AG09319 (cell line): ENCODE measurements around the gene LAMB4.
A peak's percentile ranks its signal among the peaks of the same experiment; 100 is the strongest.

Experiments
- DNase-seq: peaks from one replicate; pipeline ENCODE4 v3.0.0-alpha.2; 2010; ENCODE audit warnings: low read depth; ENCODE audit errors: extremely low read depth
- TF ChIP-seq, protein P1 (sequence below): IDR thresholded peaks from 2 replicates; pipeline ENCODE4 v1.5.1; 2011; ENCODE audit warnings: low read depth, mild to moderate bottlenecking, inconsistent platforms, low read length, moderate library complexity

The LAMB4 gene

GRCh38 chr7:108026647-108027046 lies 103.5 kb downstream of the LAMB4 start:
- TF ChIP-seq, protein P1, sequence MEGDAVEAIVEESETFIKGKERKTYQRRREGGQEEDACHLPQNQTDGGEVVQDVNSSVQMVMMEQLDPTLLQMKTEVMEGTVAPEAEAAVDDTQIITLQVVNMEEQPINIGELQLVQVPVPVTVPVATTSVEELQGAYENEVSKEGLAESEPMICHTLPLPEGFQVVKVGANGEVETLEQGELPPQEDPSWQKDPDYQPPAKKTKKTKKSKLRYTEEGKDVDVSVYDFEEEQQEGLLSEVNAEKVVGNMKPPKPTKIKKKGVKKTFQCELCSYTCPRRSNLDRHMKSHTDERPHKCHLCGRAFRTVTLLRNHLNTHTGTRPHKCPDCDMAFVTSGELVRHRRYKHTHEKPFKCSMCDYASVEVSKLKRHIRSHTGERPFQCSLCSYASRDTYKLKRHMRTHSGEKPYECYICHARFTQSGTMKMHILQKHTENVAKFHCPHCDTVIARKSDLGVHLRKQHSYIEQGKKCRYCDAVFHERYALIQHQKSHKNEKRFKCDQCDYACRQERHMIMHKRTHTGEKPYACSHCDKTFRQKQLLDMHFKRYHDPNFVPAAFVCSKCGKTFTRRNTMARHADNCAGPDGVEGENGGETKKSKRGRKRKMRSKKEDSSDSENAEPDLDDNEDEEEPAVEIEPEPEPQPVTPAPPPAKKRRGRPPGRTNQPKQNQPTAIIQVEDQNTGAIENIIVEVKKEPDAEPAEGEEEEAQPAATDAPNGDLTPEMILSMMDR = no peak

GRCh38 chr7:108026116-108026515 lies 104.0 kb downstream of the LAMB4 start:
- TF ChIP-seq, protein P1 = no peak
- no peak for DNase-seq

More at GRCh38 chr7:108026647-108027046, 103.5 kb downstream of the LAMB4 start:
- DNase-seq = no peak

DNA sequence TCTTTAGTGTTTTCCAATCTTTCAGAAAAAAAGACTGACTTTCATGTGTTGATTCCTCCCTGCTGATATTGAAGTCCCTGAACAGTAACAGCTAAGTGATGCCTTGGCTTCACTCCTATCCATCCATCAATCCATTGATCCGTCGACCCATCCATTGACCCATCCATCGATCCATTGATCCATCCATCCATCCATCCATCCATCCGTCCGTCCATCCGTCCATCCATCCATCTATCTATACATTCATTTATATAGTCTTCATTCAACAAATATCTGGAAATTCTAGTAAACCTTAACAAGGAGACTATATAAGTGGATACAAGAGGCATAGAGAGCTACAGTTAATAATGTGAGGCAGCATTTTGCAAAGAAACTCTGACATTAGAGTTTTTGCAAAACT lies 105.6 kb downstream of the LAMB4 start:
- DNase-seq = no peak

GRCh38 chr7:108020585-108020984 lies 109.6 kb downstream of the LAMB4 start:
- TF ChIP-seq, protein P1 = no peak
- no peak for DNase-seq

More for the DNA sequence above, 105.6 kb downstream of the LAMB4 start:
- TF ChIP-seq, protein P1 = no peak

- no peak for DNase-seq
- TF ChIP-seq, protein P1 = no peak
Observed at GRCh38 chr7:108018668-108019067, 111.5 kb downstream of the LAMB4 start.

DNA sequence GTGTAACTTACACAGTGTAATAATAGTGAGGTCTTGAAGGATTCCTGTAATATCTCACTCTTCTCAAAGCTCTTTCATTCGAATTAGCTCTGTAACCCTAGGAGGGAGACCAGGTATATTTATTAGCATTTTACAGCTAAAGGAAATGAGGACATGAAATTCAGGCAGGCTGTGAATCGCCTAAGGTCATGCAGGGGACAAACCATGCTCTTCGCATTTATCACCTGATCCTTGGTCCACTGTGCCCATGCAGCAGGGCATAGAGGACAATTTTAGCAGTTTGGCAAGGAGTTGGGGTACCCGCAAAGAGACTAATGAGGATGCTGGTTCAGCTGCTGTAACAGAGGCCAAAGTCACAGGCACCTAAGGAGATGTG lies 112.4 kb downstream of the LAMB4 start:
- DNase-seq = no peak
- TF ChIP-seq, protein P1 = no peak

GRCh38 chr7:108016841-108017775 lies 113.1 kb downstream of the LAMB4 start:
- TF ChIP-seq, protein P1 = peak; percentile 45
- DNase-seq = no peak
